CD14-positive monocyte (primary cell): ENCODE results near the gene SLC38A10. TPM values are rescaled to one million over a fixed set of nuclear protein-coding genes. Genes with fewer than 3 reads are reported as not detected.

Source experiments
- DNase-seq, 3 donors: peaks; one replicate each; pipeline ENCODE4 v3.0.0-alpha.2; 2011 to 2022
- H2AFZ ChIP-seq: 2 replicates; pipeline ENCODE4 v1.6.0; 2012; ENCODE audit warnings: mild to moderate bottlenecking, low read depth, low read length, inconsistent platforms; ENCODE audit not compliant: insufficient read depth, poor library complexity, severe bottlenecking
- H3K27ac ChIP-seq, 2 donors: 1 replicate in 1 of 2; 2 replicates in 1 of 2; pipeline ENCODE4 v1.5.1; 2012 to 2013; ENCODE audit warnings: low read length in 2 of 2, control low read depth in 1 of 2, inconsistent platforms in 1 of 2, low read depth in 1 of 2, mild to moderate bottlenecking in 1 of 2
- H3K27me3 ChIP-seq, 2 donors: one replicate each; pipeline versions ENCODE4 v1.6.0 to v1.6.1; 2011 to 2013; ENCODE audit warnings: low read length in 2 of 2; ENCODE audit not compliant: control insufficient read depth in 2 of 2, insufficient read depth in 2 of 2
- H3K36me3 ChIP-seq, 2 donors: replicated peaks in 1 of 2; 1 replicate in 1 of 2; 2 replicates in 1 of 2; pipeline versions ENCODE4 v1.5.1 to v1.6.1; 2012 to 2013; ENCODE audit warnings: low read length in 2 of 2, control low read depth in 1 of 2, inconsistent platforms in 1 of 2, mild to moderate bottlenecking in 1 of 2; ENCODE audit not compliant: insufficient read depth in 2 of 2, control insufficient read depth in 1 of 2
- H3K4me1 ChIP-seq, 2 donors: 1 replicate in 1 of 2; 2 replicates in 1 of 2; pipeline versions ENCODE4 v1.5.1 to v1.6.1; 2012 to 2013; ENCODE audit warnings: low read length in 2 of 2, control low read depth in 1 of 2, inconsistent platforms in 1 of 2, mild to moderate bottlenecking in 1 of 2, moderate library complexity in 1 of 2; ENCODE audit not compliant: insufficient read depth in 2 of 2, control insufficient read depth in 1 of 2
- H3K4me2 ChIP-seq: replicated peaks from 2 replicates; pipeline ENCODE3; 2012; ENCODE audit warnings: low read length, moderate library complexity, mild to moderate bottlenecking; ENCODE audit not compliant: poor library complexity, severe bottlenecking; ENCODE audit errors: extremely low read depth
- H3K4me3 ChIP-seq, 3 experiments: fragments of 200-600 bp in 1 of 3; sonication (generic) in 1 of 3; replicated peaks in 1 of 3; 1 replicate in 2 of 3; 2 replicates in 1 of 3; pipeline ENCODE4 v1.5.1; 2011 to 2013; ENCODE audit warnings: low read length in 3 of 3, mild to moderate bottlenecking in 3 of 3, control low read depth in 2 of 3, low read depth in 2 of 3, inconsistent platforms in 1 of 3, moderate library complexity in 1 of 3
- H3K79me2 ChIP-seq: 2 replicates; pipeline ENCODE4 v1.6.0; 2012; ENCODE audit warnings: mild to moderate bottlenecking, control low read depth, inconsistent platforms, low read length, moderate library complexity; ENCODE audit not compliant: insufficient read depth
- H3K9ac ChIP-seq: 2 replicates; pipeline ENCODE4 v1.6.0; 2017; ENCODE audit warnings: low read length, mild to moderate bottlenecking; ENCODE audit not compliant: insufficient read depth, poor library complexity, severe bottlenecking
- H3K9me3 ChIP-seq, 2 donors: replicated peaks in 1 of 2; 1 replicate in 1 of 2; 2 replicates in 1 of 2; pipeline versions ENCODE4 v1.5.1 to v1.6.1; 2012 to 2013; ENCODE audit warnings: low read length in 2 of 2, control low read depth in 1 of 2; ENCODE audit not compliant: control insufficient read depth in 1 of 2, insufficient read depth in 1 of 2
- H4K20me1 ChIP-seq: 2 replicates; pipeline ENCODE4 v1.6.0; 2012; ENCODE audit warnings: mild to moderate bottlenecking, low read length, control low read depth, moderate library complexity; ENCODE audit not compliant: insufficient read depth
- H3K27ac Mint-ChIP-seq, 7 donors: one replicate each; pipeline ENCODE4 v1.8.0; 2020; ENCODE audit warnings: mild to moderate bottlenecking in 7 of 7, mixed read lengths in 7 of 7, moderate library complexity in 6 of 7, inconsistent platforms in 2 of 7
- H3K27me3 Mint-ChIP-seq, 3 donors: one replicate each; pipeline ENCODE4 v1.8.0; 2021 to 2022; ENCODE audit warnings: low read depth in 3 of 3, mild to moderate bottlenecking in 3 of 3, mixed read lengths in 3 of 3, moderate library complexity in 3 of 3, inconsistent platforms in 1 of 3
- H3K36me3 Mint-ChIP-seq, 2 donors: one replicate each; pipeline ENCODE4 v1.8.0; 2020; ENCODE audit warnings: mixed read lengths in 2 of 2, inconsistent platforms in 1 of 2, mild to moderate bottlenecking in 1 of 2
- H3K4me1 Mint-ChIP-seq: one replicate; pipeline ENCODE4 v1.8.0; 2020; ENCODE audit warnings: mild to moderate bottlenecking, mixed read lengths
- H3K4me3 Mint-ChIP-seq, 2 donors: one replicate each; pipeline ENCODE4 v1.8.0; 2020; ENCODE audit warnings: mild to moderate bottlenecking in 2 of 2, mixed read lengths in 2 of 2, moderate library complexity in 1 of 2
- H3K9me3 Mint-ChIP-seq, 7 donors: one replicate each; pipeline ENCODE4 v1.8.0; 2020 to 2022; ENCODE audit warnings: mixed read lengths in 7 of 7, mild to moderate bottlenecking in 6 of 7, moderate library complexity in 6 of 7, inconsistent platforms in 2 of 7
- CTCF ChIP-seq: fragments of 200-600 bp; IDR thresholded peaks from one replicate; pipeline ENCODE4 v1.8.0; 2022; ENCODE audit warnings: antibody characterized with exemption, mild to moderate bottlenecking
- WGBS: methylation state at CpG from one replicate; pipeline ENCODE4 v1.1.5; 2013; ENCODE audit warnings: missing lambda C conversion rate; ENCODE audit not compliant: insufficient coverage; 5-methylcytosine and 5-hydroxymethylcytosine counted together
- intact Hi-C, 2 donors: fragments of 100-400 bp; cut with micrococcal nuclease; formaldehyde crosslinking; loops; one replicate each; pipeline versions ENCODE4 v1.15.0 to v1.15.1; 2023
- polyA plus RNA-seq, 3 donors: library from polyadenylated mRNA; depleted of rRNA in 1 of 3; unstranded in 2 of 3; stranded (reverse) in 1 of 3; fragments of 300-500 nt in 2 of 3; fragments of >200 nt in 1 of 3; fragmentation: Illumina TruSeq in 2 of 3; gene quantifications; 1 replicate in 2 of 3; 2 replicates in 1 of 3; pipeline ENCODE4 v1.2.3, GENCODE V29; 2012 to 2021

The SLC38A10 gene
- polyA plus RNA-seq, 3 donors = 50.8 to 76.1 (median 68.4) TPM

- no peak for TF ChIP-seq CTCF
- Mint-ChIP-seq H3K9me3 (peaks cover 0 to 5% (median 0%) of the 10 kb centered on the region in 7 donors), H3K27ac (peak overlapping the region in 6 of 7 donors; percentile 57 to 81 (median 74)), H3K4me3 (peak overlapping the region; percentile 27 to 46), H3K27me3 (peaks cover 4 to 12% (median 11%) of the 10 kb centered on the region in 3 donors), H3K36me3 (peaks cover 0 to 2% of the 10 kb centered on the region in 2 donors), H3K4me1 (peaks cover 68% of the 10 kb centered on the region)
- intact Hi-C loops = loop anchor here in 1 of 2 donors (5.0 kb wide), 1 partner anchor 68 kb away; the partner anchor contains the start of gene BAHCC1
- Histone ChIP-seq H2AFZ (peak overlapping the region; percentile 30), H3K4me2 (peak overlapping the region; percentile 66), H4K20me1 (no peaks in the 10 kb centered on the region), H3K4me3 (peak overlapping the region in 1 of 3 experiments; percentile 55), H3K36me3 (no peaks in the 10 kb centered on the region), H3K9ac (no peak overlapping the region), H3K27me3 (no peaks in the 10 kb centered on the region), H3K27ac (peak overlapping the region; percentile 6 to 62), H3K4me1 (peaks cover 68 to 75% of the 10 kb centered on the region in 2 donors), H3K79me2 (peaks cover 11% of the 10 kb centered on the region), H3K9me3 (no peaks in the 10 kb centered on the region)
- WGBS = 8% methylated on average over 15 of the region's 28 CpGs
- DNase-seq = peak; percentile 67 to 92 (median 88)
These were observed 34.1 kb upstream of the SLC38A10 start for GRCh38 chr17:81328978-81329926.

GRCh38 chr17:81328489-81328888, 33.4 kb upstream of the SLC38A10 start:
- H3K27me3 Mint-ChIP-seq = peaks cover 4 to 11% (median 10%) of the 10 kb centered on the region in 3 donors
- H3K4me3 Mint-ChIP-seq = peak overlapping the region in 1 of 2 donors; percentile 31
- TF ChIP-seq CTCF = no peak
- H2AFZ ChIP-seq = no peak overlapping the region
- no peaks in the 10 kb centered on the region for H3K36me3 Mint-ChIP-seq
- no peaks in the 10 kb centered on the region for H3K27me3 ChIP-seq
- H3K27ac ChIP-seq = no peak overlapping the region
- H3K4me2 ChIP-seq = peak overlapping the region; percentile 66
- WGBS = 68% methylated on average over 14 of the region's 14 CpGs
- H4K20me1 ChIP-seq = no peaks in the 10 kb centered on the region
- no peaks in the 10 kb centered on the region for H3K9me3 ChIP-seq
- H3K27ac Mint-ChIP-seq = peak overlapping the region in 5 of 7 donors; percentile 49 to 99 (median 63)
- peak overlapping the region in 1 of 3 experiments; percentile 55 for H3K4me3 ChIP-seq
- H3K4me1 Mint-ChIP-seq = peaks cover 74% of the 10 kb centered on the region
- no peaks in the 10 kb centered on the region for H3K36me3 ChIP-seq
- H3K4me1 ChIP-seq = peaks cover 75 to 82% of the 10 kb centered on the region in 2 donors
- peaks cover 11% of the 10 kb centered on the region for H3K79me2 ChIP-seq
- intact Hi-C loops = loop anchor here in 1 of 2 donors (5.0 kb wide), 1 partner anchor 69 kb away; the partner anchor contains the start of gene BAHCC1
- no peak for DNase-seq
- H3K9ac ChIP-seq = peak overlapping the region; percentile 2
- H3K9me3 Mint-ChIP-seq = peaks cover 0 to 5% (median 0%) of the 10 kb centered on the region in 7 donors
